NOMO-1 treated with dmso at 0.1 percent for 144 hours (cell line): ENCODE data around the gene EYA4.

Source experiments
- DNase-seq: peaks from one replicate; lab custom pipeline; 2025; ENCODE audit not compliant: unreplicated experiment; lab: John Stamatoyannopoulos, UW

Gene EYA4

DNA sequence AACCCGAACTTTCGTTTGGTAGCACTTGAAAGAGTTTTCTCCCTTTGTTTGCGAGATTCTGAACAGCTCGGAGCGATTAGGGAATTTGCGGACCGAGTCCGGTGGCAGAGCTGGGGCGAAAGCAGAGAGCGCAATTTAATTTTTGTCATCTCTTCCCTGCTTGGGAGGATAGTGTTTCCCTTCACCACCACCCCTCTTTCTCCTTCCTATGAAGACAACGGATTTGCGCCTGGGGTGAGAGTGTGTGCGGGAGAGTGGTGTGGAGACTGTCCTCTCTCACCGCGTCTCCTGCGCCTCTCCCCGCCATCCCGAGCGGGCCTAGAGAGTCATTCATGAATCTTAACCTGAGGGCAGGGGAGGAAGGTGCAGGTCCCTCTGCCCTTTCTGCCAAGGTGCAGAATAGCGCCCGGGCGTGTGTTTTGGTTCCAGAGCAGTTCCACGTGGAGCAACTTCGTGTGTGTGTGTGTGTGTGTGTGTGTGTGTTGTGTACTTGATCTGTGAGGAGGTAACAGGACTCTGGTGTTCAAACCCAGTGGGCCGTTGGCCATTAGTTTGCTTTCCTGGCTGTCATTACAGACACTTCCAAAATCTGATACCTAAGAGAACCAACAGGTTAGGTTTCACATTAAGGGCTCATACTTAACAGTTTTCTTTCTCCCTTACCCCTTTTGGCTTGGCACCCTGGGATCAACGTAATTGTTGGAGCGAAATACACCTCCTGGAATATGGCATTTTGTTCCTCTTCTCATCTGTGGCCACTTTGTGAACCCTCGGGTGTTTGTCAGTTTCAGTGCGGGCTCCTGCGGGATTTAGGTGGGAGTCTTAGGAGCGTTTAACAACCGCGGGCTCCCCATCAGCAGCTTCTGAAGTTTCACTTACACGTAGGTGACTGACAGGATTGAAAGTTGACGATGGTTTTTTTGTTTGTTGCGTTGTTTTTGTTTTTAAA, 1.8 kb downstream of the EYA4 start:
- DNase-seq: no peak

- DNase-seq: no peak
Measured at GRCh38 chr6:133243723-133244305, 2.7 kb downstream of the EYA4 start.

DNA sequence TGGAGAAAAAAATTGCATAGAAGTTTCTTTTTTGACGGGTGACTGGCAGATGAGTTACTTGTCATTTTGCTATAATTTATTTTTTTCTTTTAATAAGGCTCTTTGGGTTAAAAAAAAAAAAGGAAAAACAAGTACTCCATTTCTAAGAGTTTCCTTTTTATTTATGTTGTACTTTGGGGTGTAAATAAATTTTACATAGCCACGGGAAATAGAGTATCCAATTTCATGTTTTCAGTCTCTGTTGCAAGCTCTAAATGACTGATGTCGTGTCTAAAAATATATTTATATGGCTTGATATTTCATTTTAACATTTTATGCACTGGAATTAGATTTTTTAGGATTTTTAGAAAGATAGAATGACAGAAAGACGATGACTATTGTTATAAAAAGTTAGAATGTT, 3.4 kb downstream of the EYA4 start:
- no peak for DNase-seq

DNA sequence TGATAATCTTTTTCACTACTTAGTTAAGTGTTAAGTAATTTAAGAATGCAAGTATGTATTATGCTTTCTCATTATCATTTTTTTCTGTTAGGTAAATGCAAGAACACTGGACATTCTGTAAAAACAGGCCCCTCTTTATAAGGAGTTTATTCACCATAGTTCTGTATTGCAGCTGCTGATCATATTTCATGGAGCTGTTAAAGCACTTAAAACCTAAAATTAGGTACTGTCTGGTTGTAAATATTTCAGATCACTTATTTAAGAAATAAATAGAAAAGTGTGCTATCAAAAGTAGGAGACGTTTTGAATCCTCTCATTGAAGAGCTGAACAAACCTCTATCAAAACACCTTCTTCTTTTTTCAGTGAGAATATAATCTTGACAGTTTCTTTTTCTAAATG, 3.9 kb downstream of the EYA4 start:
- no peak for DNase-seq

- DNase-seq: no peak
Measured at GRCh38 chr6:133245422-133245903, 4.3 kb downstream of the EYA4 start.

- no peak for DNase-seq
Measured at GRCh38 chr6:133247581-133247980, 6.4 kb downstream of the EYA4 start.

GRCh38 chr6:133248241-133249001, 7.3 kb downstream of the EYA4 start:
- DNase-seq: no peak

GRCh38 chr6:133251688-133252087, 10.5 kb downstream of the EYA4 start:
- no peak for DNase-seq

DNA sequence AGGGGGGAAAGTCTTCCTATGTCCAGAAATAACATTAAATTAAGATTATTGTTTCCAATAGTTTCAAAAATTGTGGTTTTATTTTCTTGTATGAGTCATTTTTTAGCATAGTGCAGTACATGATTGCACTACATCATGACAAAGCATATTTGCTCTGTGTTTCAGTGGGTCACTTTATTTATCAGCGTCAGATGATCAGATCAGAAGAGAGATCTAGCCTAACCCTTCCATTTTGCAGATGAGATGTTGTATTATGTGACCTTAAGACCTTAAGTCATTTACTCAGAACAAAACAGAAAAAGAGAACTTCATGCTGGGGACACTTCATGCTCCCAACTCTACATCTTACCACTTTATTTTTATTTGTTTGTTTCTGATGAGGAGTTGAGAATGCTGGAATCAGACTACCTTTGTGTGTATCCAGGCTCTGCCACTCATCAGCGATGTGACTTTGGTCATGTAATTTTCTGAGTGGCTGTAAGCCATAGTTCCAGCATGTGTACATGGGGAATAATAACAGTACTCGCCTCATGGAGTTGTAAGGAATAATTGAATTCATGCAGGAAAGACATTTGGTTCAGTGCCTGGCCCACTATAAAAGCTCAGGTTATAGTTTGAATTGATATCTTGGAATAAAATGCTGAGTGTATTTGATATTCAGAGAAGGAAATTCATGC, 13.5 kb downstream of the EYA4 start:
- DNase-seq: no peak

GRCh38 chr6:133257545-133258105, 16.5 kb downstream of the EYA4 start:
- DNase-seq: no peak

DNA sequence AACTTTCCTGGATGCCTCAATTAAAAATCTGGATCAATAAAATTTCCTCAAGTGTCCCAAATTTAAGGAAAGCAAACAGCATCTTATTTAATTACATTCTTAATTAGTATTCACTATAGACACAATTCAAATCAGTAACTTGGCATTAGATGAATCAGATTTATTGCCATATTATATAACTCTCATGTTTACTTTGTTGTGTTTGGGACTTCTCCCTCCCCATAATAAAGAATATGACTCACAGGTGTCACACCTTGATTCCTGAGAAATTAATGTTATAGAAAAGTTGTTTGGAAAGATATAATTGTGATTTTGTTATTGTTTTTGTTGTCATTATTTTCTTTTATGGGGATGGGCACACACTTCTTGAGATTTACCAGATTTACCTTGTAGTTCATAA, 18.4 kb downstream of the EYA4 start:
- no peak for DNase-seq

DNA sequence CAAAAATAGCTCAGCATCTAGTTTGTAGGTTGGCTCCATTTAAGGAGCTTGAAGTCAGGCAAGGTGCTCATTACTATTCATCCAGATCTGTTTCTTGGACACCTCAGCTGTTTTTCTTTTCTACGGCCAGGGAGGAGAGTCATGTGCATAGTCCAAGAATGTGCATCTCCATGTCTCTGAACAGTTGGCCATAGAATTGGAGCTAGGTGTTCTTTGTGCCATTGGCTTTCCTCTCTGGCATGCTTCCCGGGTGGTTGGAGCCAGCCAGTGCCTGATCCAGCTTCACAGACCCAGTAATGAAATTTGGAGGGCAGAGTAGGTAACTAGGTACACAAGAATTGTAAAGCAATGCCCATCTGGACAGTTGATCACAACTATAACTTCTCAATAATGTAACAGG, 21.6 kb downstream of the EYA4 start:
- no peak for DNase-seq

GRCh38 chr6:133265066-133265465, 23.9 kb downstream of the EYA4 start:
- DNase-seq: no peak

DNA sequence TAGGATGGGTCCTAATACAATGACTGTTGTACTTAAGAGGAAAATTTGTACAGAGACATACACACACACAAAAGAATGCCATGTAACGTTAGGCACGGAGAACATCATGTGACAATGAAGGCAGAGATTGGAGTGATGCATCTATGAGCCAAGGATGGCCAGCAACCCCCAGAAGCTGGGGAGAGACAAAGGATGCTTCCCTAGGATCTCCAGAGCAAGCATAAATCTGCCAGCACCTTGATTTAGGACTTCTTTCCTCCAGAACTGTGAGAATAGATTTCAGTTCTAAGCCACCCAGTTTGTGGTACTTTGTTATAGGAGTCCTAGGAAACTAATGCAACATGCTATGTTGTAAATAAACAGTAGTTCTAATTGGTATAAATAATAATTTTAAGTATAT, 25.0 kb downstream of the EYA4 start:
- DNase-seq: no peak

GRCh38 chr6:133268621-133269020, 27.5 kb downstream of the EYA4 start:
- DNase-seq: no peak

DNA sequence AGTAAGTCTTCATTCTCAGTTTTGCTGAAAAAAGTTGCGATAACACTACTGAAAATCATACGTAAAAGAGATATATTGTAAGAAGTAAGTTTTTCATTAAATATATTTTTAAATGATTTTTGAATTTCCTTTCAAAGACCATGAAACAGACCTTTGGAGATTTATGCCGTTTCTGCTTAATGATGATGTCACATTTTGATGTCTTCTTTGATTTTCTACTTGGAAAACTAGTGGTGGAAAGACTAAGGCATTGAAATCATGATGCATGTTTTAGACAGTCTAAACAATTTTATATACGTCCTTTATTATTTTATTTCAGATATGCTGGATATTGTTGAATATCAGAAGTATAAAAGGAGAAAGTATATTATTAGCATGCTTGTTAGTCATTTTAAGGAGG, 33.7 kb downstream of the EYA4 start:
- no peak for DNase-seq

- no peak for DNase-seq
Measured at GRCh38 chr6:133275213-133275612, 34.1 kb downstream of the EYA4 start.

- DNase-seq: no peak
Measured at GRCh38 chr6:133277228-133277899, 36.2 kb downstream of the EYA4 start.

DNA sequence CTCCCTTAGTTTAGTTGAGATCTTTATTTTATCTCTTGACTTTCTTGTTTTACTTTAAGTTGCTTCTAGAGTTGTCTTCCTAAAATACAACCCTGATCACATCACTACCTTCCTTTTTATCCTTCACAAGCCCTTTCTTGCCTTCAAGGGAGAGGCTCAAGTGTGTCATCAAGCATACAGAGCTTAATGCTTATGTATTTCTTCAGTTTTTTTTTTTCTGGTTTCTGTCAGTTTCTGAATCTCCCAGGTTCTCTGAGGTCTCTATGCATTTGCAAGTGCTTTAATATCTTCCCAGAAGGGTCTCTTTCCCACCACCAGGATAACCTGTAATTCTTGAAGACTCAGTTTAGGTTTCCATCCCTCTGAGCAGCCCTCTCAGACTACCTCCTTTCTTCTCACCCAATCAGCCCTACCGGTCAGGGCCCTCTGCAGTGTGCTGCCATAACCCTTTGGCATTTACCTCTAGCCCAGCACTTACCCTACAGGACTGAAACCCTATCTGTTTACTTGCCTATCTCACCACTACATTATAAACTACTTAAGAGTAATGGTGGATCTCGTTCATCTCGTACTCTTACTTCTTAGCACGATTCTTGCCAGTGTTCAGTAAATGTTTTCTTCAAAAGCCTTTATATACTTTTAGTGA, 36.9 kb downstream of the EYA4 start:
- no peak for DNase-seq

DNA sequence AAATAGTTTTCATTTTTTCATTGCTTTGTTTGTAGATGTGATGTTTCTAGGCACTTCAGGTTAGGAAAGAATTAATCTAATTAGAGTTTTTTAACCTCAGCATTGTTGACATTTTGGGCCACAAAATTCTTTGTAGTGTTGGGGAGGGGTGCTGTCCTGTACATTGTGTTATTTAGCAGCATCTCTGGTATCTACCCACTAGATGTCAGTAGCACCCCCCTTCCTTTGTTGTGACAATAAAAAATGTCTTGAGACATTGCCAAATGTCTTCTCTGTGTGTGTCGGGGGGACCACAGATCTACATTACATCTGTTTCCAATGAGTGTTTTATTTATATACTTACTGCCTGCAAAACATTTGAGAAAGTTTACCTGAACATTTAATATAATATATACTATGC, 45.6 kb downstream of the EYA4 start:
- no peak for DNase-seq
